ENCODE data around the gene PDIA2.

The PDIA2 gene

GRCh38 chr16:268141-269053 is 14.6 kb upstream of the PDIA2 start:
- Mint-ChIP-seq H3K4me1 (no peaks in the 10 kb centered on the region), H3K27ac (no peak overlapping the region), H3K4me3 (no peak overlapping the region), H3K27me3 (peaks cover 20% of the 10 kb centered on the region), H3K9me3 (peaks cover 8% of the 10 kb centered on the region), H3K36me3 (peaks cover 2% of the 10 kb centered on the region)
- DNase-seq, result no peak
- CTCF ChIA-PET, result no interaction called here

- no peaks in the 10 kb centered on the region for H3K36me3 Mint-ChIP-seq
- H3K27me3 Mint-ChIP-seq, result peaks cover 25% of the 10 kb centered on the region
- H3K4me3 Mint-ChIP-seq, result no peak overlapping the region
- H3K27ac Mint-ChIP-seq, result no peak overlapping the region
- H3K4me1 Mint-ChIP-seq, result no peaks in the 10 kb centered on the region
- peaks cover 8% of the 10 kb centered on the region for H3K9me3 Mint-ChIP-seq
- CTCF ChIA-PET, result no interaction called here
- no peak for DNase-seq
These were observed 13.7 kb upstream of the PDIA2 start for GRCh38 chr16:269061-269796.

GRCh38 chr16:270381-271255 is 12.3 kb upstream of the PDIA2 start:
- no peak for DNase-seq
- Mint-ChIP-seq H3K4me1 (peaks cover 2% of the 10 kb centered on the region), H3K4me3 (no peak overlapping the region), H3K27ac (no peak overlapping the region), H3K36me3 (no peaks in the 10 kb centered on the region), H3K27me3 (peaks cover 38% of the 10 kb centered on the region), H3K9me3 (peaks cover 8% of the 10 kb centered on the region)
- CTCF ChIA-PET, result no interaction called here

GRCh38 chr16:272633-273546 is 10.1 kb upstream of the PDIA2 start:
- CTCF ChIA-PET, result no interaction called here

GRCh38 chr16:273547-274421 is 9.2 kb upstream of the PDIA2 start:
- no peaks in the 10 kb centered on the region for H3K36me3 Mint-ChIP-seq
- peaks cover 6% of the 10 kb centered on the region for H3K4me1 Mint-ChIP-seq
- H3K27ac Mint-ChIP-seq, result no peak overlapping the region
- CTCF ChIA-PET, result no interaction called here
- no peak overlapping the region for H3K4me3 Mint-ChIP-seq
- H3K9me3 Mint-ChIP-seq, result no peaks in the 10 kb centered on the region
- peaks cover 67% of the 10 kb centered on the region for H3K27me3 Mint-ChIP-seq
- no peak for DNase-seq

More at GRCh38 chr16:272633-273546, 10.1 kb upstream of the PDIA2 start:
- H3K4me3 Mint-ChIP-seq, result no peak overlapping the region
- peaks cover 5% of the 10 kb centered on the region for H3K4me1 Mint-ChIP-seq
- DNase-seq, result no peak
- no peaks in the 10 kb centered on the region for H3K36me3 Mint-ChIP-seq
- peaks cover 2% of the 10 kb centered on the region for H3K9me3 Mint-ChIP-seq
- peaks cover 58% of the 10 kb centered on the region for H3K27me3 Mint-ChIP-seq
- no peak overlapping the region for H3K27ac Mint-ChIP-seq

- Mint-ChIP-seq H3K27me3 (peaks cover 74% of the 10 kb centered on the region), H3K27ac (no peak overlapping the region), H3K9me3 (no peaks in the 10 kb centered on the region), H3K4me1 (peaks cover 12% of the 10 kb centered on the region), H3K4me3 (no peak overlapping the region), H3K36me3 (no peaks in the 10 kb centered on the region)
- peak; percentile 42 for DNase-seq
- CTCF ChIA-PET, result no interaction called here
These were observed 7.8 kb upstream of the PDIA2 start for GRCh38 chr16:275041-275641.

GRCh38 chr16:275786-276232 is 7.2 kb upstream of the PDIA2 start, which contains the start of gene RGS11:
RGS11 (minus strand) TSS chr16:275944; CDS start chr16:275911, 33 bp downstream.
- CTCF ChIA-PET, result no interaction called here
- no peaks in the 10 kb centered on the region for H3K9me3 Mint-ChIP-seq
- H3K36me3 Mint-ChIP-seq, result no peaks in the 10 kb centered on the region

GRCh38 chr16:276426-277077 is 6.4 kb upstream of the PDIA2 start:
- no peak for DNase-seq
- H3K9me3 Mint-ChIP-seq, result no peaks in the 10 kb centered on the region
- H3K36me3 Mint-ChIP-seq, result no peaks in the 10 kb centered on the region
- CTCF ChIA-PET, result no interaction called here
- H3K27me3 Mint-ChIP-seq, result peaks cover 83% of the 10 kb centered on the region
- H3K4me1 Mint-ChIP-seq, result peaks cover 12% of the 10 kb centered on the region
- no peak overlapping the region for H3K27ac Mint-ChIP-seq
- H3K4me3 Mint-ChIP-seq, result peak overlapping the region; percentile 12

More at GRCh38 chr16:275786-276232, 7.2 kb upstream of the PDIA2 start, which contains the start of gene RGS11:
- Mint-ChIP-seq H3K4me3 (peak within 1 kb of the TSS; percentile 12), H3K27me3 (peaks cover 76% of the 10 kb centered on the region), H3K4me1 (peaks cover 12% of the 10 kb centered on the region), H3K27ac (no peak within 1 kb of the TSS)
- no peak for DNase-seq

- H3K27me3 Mint-ChIP-seq, result peaks cover 82% of the 10 kb centered on the region
- H3K36me3 Mint-ChIP-seq, result no peaks in the 10 kb centered on the region
These were observed 4.0 kb upstream of the PDIA2 start for GRCh38 chr16:278863-279366.

GRCh38 chr16:279531-279930 is 3.4 kb upstream of the PDIA2 start:
- Mint-ChIP-seq H3K36me3 (no peaks in the 10 kb centered on the region), H3K27me3 (peaks cover 76% of the 10 kb centered on the region), H3K9me3 (no peaks in the 10 kb centered on the region), H3K4me1 (peaks cover 12% of the 10 kb centered on the region), H3K27ac (no peak overlapping the region), H3K4me3 (no peak overlapping the region)
- CTCF ChIA-PET, result no interaction called here
- no peak for DNase-seq

More at GRCh38 chr16:278863-279366, 4.0 kb upstream of the PDIA2 start:
- peak; percentile 54 for DNase-seq
- CTCF ChIA-PET, result no interaction called here
- Mint-ChIP-seq H3K9me3 (no peaks in the 10 kb centered on the region), H3K4me1 (peaks cover 12% of the 10 kb centered on the region), H3K27ac (no peak overlapping the region), H3K4me3 (no peak overlapping the region)

GRCh38 chr16:280005-280460 is 2.9 kb upstream of the PDIA2 start:
- H3K4me1 Mint-ChIP-seq, result peaks cover 11% of the 10 kb centered on the region
- no peak for DNase-seq
- H3K27me3 Mint-ChIP-seq, result peaks cover 71% of the 10 kb centered on the region
- no peaks in the 10 kb centered on the region for H3K9me3 Mint-ChIP-seq
- CTCF ChIA-PET, result no interaction called here
- no peak overlapping the region for H3K27ac Mint-ChIP-seq
- no peak overlapping the region for H3K4me3 Mint-ChIP-seq
- H3K36me3 Mint-ChIP-seq, result no peaks in the 10 kb centered on the region

GRCh38 chr16:280552-280951 is 2.4 kb upstream of the PDIA2 start, which contains the start of gene ARHGDIG:
ARHGDIG (plus strand) TSS chr16:280591; CDS start chr16:280681, 90 bp downstream.
- Mint-ChIP-seq H3K27me3 (peaks cover 66% of the 10 kb centered on the region), H3K27ac (no peak within 1 kb of the TSS), H3K4me3 (no peak within 1 kb of the TSS), H3K36me3 (no peaks in the 10 kb centered on the region), H3K4me1 (peaks cover 10% of the 10 kb centered on the region), H3K9me3 (no peaks in the 10 kb centered on the region)
- no peak for DNase-seq
- CTCF ChIA-PET, result no interaction called here
